HG02852 (cell line): ENCODE results near the gene SDR39U1.

Source experiments
- ATAC-seq: cut with Tn5 transposase; IDR thresholded peaks from one replicate; pipeline ENCODE4 v1.9.1; 2021; ENCODE audit warnings: mild to moderate bottlenecking, moderate library complexity; ENCODE audit not compliant: unreplicated experiment

Gene SDR39U1

DNA sequence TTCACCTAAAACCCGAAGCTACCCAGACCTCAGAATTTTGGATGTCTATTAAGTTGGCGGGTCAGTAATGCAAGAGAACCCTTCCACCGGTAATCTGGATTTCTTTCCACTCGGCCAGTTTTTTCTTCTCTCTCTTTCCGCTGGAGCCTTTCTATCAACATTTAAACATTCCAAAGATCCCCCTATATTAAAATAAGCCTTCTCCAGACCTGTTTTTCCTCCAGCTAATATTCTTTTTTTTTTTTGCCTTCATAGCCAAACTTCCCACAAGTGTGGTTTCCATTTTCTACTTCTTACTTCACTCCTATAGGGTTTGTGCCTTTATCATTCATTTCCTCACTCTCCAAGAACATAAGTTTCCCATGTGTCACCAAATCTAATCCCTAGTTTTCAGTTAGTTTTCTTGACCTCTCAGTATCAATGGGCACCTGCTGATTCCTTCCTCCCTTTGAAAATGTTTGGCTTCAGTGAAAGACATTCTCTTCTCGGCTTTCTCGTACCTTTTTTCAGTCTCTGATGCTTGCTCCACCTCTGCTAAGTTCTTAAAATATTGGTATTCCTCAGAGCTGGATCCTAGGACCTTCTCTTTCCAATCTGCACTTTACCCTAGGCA lies 583 bp upstream of the SDR39U1 start:
- ATAC-seq: no peak

DNA sequence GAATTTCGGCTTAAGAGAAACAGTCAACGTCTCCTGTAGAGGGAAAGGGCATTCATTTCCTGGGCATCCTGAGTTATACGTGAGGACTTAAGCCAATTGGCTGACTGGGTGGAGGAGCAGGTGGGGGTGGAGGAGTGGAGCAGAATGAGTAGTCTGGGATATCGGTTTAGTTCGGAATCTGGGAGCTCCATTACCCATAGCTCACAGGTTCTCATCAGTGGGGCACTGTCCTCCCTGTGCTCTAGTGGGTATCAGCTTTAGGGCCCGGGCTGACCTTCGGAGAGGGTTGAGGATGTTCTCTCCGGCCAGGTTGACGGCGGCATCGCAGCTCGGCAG lies 704 bp downstream of the SDR39U1 start:
- no peak for ATAC-seq

DNA sequence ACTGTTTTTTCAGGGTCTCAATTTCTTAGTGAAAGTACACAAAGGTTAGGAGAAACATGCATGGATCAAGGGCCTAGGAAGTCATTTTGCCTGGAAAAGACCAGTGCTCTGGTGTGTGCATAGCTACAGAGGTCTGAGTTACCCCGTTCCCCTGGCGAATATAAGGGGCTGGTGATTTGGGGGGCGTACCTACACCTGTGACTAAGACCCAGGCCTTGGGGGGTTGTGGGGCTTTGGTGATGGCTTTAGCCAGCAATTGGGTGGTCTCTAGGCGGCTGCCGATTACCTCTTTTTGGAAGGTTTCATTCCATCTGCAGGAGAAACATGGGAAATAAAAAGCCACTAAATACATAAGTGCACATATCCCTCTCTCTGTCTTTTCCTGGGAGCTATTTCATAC lies 1.1 kb downstream of the SDR39U1 start:
- no peak for ATAC-seq

DNA sequence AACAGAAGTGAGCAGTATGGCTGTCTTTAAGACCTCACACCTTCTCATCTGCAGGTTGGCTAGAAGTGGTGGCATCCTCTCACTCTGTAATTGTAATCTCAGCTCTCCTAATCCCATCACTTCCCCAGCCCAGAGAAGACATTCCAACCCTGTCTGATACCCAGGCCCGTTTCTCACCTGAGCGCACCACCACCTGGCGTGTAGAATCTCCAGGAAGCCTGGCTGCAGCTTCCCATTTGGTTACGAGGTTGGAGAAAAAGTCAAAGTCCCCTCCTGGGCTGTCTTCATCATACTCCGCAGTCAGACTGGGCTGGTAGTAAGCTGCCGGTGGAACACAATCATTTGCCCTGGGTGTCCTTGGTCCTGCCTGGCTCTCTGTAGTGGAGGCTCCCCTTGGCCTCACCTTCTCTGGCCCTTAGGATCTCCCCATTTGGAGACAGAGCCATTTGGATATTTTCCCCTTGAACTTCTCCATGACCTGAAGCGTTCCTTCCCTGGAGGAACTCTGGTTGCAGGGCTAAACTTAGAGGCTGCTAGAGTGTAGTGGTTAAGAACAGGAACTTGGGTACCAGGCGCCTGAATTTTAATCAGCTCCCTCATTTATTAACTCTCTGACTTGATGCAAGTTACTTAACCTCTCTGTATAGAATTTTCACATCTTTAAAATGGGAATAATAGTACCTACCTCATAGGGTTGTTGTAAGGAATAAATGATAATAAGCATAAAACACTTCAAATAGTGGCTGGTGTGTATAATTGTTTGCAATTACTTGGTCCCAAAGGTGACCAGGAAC lies 1.8 kb downstream of the SDR39U1 start:
- no peak for ATAC-seq

DNA sequence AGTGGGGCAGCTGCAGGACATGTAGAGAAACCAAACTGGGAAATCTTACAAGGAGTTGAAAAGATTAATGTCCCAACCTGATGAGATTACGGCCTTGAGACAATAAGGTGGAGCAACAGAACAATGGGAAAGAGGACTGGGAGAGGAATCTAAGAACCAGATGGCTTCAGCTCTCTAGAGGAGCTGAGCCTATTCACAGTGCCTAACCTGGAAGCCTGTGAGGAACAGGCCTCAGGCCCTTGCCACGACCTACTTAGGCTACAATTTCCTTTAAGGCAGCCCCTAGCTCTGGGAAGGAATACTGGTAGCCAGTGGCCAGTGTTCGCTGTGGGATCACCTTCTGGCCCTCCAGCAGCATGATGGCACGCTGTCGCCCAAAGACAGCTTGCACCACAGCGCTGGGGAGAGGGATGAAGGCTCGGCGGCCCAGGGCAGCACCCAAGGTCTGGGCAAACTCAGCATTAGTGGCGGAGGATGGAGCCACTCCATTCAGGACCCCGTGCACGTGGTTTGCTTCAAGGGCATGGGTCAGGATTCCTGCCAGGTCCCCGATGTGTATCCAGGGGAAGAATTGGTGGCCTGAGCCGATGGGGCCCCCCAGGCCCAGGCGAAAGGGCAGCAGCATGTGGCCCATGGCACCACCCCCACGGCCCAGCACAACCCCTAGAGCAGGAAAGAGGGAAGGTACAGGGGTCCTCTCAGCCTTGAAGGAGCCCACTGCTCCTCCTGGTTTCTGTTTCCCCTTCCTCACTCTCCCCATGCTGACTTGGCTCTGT lies 2.6 kb downstream of the SDR39U1 start:
- ATAC-seq: no peak

DNA sequence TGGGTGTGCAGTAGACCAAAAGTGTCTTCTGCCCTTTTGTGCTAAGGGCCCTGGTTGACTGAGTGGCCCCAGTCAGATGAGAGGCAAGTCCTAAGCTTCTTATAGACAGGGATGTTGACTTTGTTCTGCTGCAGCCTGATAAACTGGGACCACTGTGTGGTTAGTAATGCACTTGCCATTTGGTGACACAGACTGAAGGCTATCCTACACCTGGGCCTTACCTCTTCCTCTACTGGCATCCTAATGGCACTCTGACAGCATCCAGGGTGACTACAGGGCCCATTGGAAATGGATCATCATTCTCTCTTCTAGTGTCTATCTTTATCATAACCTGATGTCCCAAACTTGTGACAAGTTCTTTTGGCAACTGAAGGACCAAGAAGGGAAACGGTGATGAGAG lies 3.3 kb downstream of the SDR39U1 start:
- no peak for ATAC-seq

DNA sequence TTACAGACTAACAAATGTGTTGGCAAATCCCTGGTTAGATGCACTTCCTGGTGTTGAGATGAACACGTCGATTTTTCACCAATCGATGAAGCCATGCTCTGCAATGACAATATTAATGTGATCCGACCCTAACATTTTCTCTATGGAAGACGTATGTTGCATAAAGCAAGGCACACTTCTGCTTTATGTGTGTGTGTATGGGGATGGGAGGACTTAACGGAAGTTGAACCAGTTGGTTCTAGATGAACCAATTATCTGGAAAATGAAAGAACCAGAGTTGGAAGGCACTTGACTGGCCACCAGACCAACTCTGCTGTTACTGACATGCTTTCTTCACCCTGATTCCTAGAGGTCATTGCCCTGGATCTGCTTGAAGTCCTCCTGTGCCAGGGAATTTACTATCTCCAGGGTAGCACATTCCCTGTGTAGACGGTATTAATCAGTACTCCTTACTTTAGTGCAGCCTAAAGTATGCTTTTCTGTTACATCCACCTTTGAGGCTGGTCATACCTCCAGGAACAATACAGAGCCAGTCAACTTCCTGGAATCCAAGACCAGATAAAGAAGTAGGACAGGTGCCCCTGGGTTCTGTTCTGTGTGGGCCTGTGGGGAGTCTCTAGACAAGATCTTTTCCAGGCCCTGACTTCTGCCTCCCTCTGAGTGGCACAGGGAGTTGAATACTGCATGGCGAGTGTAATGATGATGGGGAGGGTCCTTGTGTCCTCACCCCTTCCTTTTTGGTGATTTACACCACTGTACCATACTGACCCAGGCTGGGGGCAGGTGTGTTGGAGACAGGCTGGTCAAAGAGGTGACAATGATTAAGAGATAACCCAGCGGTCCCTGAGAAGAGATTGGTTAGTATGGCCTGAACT lies 4.1 kb downstream of the SDR39U1 start:
- no peak for ATAC-seq

DNA sequence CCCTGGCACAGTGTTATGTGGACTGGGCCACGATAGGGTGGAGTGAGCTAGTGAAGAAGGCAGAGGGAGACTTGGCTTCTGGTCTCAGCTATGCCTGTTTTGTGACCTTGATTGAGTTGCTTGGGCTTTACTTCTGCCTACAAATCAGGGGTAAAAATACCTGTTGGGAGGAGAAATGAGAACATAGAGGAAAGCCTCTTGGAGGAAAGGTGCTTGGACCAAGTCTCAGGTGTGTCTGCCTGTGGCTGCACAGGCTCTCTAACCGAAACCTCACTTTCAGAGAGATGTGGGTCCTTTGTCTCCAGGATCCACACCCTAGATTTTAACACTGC lies 4.9 kb downstream of the SDR39U1 start:
- ATAC-seq: no peak

DNA sequence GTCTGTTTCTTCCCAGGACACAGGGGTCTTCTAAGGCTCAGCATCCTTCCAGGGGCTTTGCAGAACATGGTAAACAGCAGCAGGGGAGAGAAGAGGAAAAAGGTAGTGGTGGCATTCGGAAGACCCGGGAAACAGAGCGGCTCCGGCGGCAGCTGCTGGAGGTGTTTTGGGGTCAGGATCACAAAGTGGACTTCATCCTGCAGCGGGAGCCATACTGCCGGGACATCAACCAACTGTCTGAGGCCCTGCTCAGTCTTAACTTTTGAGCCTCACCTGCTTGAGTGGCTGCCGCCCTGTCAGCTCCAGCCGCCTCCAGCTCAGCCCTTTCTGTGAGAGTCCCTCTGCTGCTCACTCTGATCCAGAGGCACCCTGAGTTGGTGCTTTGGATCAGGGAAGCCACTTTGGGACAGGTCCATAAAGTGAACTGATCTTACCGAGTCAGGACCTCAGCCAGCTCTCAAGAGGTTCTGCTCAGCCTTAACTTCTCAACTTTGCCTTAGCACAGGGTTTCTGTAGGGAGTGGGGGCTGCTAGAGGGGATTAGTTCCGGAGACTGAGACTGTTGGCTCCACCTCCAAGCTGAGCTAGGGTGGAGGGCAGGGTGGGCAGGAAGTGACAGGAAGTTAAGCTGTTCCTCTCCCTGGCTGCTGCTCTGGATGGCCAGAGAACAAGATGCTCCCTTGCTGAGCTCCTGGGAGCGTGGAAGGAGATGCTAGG lies 5.4 kb downstream of the SDR39U1 start:
- ATAC-seq: no peak

DNA sequence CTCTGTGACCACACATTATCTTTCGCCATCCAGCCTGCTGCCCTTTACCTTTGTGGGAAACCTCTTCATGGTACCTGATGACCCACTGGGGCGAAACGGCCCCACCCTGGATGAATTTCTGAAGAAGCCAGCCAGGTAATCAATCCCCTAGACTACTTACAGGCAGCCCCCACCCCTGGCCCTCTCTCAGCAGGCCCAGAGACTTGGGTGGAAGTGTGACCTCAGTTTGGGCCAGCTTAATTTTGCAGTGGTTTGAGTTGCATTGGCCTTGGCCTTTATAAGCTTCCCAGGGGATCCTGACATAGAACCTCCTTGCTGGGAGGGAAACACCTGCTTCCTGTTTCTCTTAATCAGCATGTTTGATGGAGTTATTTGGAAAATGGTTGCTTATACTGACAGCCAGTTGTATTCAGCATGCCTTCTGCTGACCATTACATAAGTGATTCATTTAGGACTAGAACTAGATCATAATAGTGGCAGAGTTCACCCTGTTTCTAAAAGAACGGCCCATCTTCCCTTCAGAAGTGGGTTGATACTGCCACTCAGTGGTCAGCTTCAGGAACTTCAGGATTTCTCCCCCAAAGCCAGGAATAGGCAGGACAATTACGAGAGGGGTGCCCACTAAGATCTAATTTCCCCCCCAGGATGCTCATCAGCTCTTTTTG lies 6.1 kb downstream of the SDR39U1 start:
- ATAC-seq: no peak

DNA sequence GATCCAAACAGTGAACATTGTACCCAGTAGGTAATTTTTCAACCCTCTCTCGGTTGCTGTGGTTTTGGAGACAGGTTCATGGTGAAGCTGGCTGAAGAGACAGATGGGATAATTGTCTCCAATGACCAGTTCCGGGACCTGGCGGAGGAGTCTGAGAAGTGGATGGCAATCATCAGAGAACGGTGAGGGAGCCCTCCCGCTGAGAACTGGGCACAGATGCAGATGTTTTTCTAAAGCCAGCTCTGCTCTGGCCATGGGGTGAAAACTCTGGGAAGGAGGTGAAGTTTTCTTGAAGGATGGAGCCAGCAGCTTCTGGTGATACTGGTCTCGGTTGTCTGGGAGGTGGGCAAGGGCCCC lies 6.6 kb downstream of the SDR39U1 start:
- no peak for ATAC-seq

DNA sequence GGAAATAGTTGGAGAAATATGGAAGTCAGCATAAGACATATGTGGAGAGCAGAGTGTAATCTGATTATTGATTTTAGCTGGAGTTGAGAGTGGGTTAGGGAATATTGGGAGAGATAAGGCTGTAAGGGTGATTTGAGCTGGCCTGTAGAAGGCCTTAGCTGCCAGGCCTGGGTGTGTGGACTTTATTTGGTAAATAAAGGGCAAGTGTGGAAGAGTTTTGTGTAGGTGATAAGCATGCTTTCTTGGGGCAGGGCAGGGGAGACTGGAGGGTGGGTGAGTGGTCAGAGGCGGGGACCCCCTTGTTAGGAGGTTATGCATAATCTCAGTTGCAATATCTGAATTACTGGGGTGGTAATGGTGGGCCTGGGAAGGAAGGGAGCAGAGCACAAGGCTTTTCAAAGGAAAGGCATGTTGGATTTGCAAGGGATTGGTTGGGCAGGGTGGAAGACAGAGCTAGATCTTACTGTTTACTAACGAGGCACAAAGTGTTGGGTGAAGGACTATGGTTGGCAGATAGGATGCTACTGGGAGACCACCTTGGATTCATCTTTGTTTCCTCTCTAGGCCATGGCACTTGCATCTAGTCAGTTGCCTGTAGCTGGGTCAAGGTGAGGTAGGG lies 7.3 kb downstream of the SDR39U1 start:
- no peak for ATAC-seq

DNA sequence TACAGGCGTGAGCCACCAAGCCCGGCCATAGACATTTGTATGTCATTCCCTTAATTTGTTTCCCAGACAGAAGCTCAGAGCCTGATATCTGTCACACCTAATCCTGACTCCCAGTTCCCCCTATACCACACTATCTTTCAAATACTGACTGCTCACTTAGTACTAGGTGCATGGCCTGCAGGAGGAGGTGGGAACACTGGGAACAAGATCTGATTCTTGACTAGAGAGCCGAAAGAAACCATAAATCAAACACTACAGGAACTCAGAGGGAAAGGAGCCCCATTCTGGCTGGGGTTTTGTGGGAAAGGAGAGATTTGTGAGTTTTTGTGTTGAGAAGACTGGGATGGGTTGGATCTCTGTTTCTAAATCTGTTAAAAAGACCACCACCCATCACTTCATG lies 7.9 kb downstream of the SDR39U1 start:
- no peak for ATAC-seq

DNA sequence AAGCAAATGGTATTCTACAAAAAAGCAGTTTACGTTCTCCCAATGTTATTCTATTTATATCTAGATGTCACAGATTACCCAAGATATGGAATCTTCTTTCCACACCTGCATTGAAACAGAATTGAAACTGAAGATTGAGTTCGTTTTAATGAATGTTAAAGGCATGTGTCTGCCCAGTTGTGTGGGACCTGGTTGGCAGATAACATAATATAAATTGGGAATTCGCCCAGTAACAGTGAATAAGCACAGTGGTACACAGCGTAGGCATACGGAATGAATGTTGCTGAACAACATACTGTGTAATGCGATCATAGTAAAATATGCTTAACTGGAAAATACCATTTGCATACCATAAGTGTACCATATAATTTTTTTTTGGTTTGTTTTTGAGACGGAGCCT lies 8.5 kb downstream of the SDR39U1 start:
- ATAC-seq: no peak

DNA sequence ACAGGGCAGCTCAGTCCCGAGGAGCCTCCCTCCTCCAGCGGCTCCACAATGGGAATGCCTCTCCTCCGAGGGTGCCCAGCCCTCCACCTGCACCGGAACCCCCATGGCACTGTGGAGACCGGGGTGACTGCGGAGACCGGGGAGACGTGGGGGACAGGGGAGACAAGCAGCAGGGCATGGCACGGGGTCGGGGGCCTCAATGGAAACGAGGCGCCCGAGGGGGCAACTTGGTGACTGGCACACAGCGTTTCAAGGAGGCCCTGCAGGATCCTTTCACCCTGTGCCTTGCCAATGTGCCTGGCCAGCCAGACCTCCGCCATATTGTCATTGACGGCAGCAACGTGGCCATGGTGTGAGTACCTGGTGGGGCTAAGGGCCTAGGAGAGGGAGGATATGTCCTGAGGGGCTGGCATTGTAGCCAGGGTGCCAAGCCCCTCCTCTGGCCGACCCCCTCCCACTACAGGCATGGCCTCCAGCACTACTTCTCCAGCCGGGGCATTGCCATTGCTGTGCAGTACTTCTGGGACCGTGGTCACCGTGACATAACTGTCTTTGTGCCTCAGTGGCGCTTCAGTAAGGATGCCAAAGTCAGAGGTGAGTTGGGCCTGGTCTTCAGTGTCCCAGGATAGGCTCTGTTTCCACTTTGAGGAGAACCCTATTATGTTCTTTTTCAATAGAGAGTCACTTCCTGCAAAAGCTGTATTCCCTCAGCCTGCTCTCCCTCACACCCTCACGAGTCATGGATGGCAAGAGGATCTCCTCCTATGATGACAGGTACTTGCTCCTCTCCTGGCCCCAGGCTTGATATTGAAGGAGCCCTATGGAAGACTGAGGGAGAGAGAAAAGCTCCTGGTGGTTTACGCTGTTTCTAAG lies 10.1 kb downstream of the SDR39U1 start:
- no peak for ATAC-seq

DNA sequence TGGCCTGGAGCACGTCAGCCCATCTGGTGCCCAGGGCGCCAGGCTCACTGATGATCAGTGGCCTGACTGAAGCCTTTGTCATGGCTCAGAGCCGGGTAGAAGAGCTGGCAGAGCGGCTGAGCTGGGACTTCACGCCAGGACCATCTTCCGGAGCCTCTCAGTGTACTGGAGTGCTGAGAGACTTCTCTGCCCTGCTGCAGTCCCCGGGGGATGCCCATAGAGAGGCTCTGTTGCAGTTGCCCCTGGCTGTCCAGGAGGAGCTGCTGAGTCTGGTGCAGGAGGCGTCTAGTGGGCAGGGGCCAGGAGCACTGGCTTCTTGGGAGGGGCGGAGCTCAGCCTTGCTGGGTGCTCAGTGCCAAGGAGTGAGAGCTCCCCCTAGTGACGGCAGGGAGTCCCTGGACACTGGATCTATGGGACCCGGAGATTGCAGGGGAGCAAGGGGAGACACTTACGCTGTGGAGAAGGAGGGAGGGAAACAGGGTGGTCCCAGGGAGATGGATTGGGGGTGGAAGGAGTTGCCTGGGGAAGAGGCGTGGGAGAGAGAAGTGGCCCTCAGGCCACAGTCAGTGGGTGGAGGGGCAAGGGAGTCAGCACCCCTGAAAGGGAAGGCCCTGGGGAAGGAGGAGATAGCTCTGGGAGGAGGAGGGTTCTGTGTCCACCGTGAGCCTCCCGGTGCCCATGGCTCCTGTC lies 10.9 kb downstream of the SDR39U1 start:
- ATAC-seq: peak; percentile 46

DNA sequence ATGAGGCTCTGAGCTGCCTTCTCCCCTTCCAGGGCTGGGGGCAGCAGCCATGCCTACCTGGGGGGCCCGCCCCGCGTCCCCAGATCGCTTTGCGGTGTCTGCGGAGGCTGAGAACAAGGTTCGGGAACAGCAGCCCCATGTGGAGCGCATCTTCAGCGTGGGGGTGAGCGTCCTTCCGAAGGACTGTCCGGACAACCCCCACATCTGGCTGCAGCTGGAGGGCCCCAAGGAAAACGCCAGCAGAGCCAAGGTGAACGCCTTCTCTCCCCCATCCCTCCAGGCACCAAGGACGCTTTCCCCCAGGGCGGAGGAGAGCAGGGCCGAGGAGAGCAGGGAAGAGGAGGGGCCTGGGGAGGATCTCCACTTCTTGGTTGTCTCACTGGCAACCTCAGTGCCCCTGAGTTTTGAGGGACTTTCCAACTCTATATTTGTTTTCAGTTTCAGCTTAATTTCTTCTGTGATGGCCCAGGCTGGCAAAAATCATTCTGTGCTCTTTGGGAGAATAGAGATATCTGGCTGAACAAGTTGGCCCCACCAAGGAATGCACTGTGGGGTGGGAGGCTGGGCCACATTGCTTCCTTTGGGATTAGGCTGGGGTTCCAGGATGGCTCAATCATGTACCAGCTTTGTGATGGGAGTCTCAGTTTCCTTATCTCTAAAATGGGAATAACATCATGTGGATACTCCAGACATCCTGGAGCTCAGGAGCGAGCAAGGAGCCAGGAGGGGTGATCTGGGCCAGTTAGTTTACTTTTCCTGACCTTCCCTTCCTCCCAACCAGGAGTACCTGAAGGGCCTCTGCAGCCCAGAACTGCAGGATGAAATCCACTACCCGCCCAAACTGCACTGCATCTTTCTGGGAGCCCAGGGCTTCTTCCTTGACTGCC lies 11.7 kb downstream of the SDR39U1 start:
- ATAC-seq: no peak
